OCI-LY1 (cell line): ENCODE results near the gene CPNE5.

ENCODE experiments used
- H2AFZ ChIP-seq: fragments of 200-600 bp; sonication (generic), shearing (Covaris generic); 2 replicates; pipeline ENCODE4 v1.6.0; 2014; ENCODE audit warnings: antibody characterized with exemption, mild to moderate bottlenecking, low read length
- H3F3A ChIP-seq: fragments of 200-600 bp; sonication (generic), shearing (Covaris generic); 2 replicates; pipeline ENCODE4 v1.6.0; 2014; ENCODE audit warnings: mild to moderate bottlenecking, antibody characterized with exemption, low read length, moderate library complexity; ENCODE audit not compliant: insufficient read depth
- H3K27ac ChIP-seq: fragments of 200-600 bp; sonication (generic); 2 replicates; pipeline ENCODE4 v1.5.1; 2014; ENCODE audit warnings: low read length, mixed run types, mild to moderate bottlenecking, low read depth; ENCODE audit not compliant: poor library complexity, severe bottlenecking
- H3K27me3 ChIP-seq: fragments of 200-600 bp; sonication (generic); 2 replicates; pipeline ENCODE4 v1.6.0; 2014; ENCODE audit warnings: antibody characterized with exemption, mild to moderate bottlenecking, low read length, moderate library complexity; ENCODE audit not compliant: insufficient read depth
- H3K36me3 ChIP-seq: fragments of 200-600 bp; sonication (generic); 2 replicates; pipeline ENCODE4 v1.6.1; 2014; ENCODE audit warnings: mild to moderate bottlenecking, antibody characterized with exemption, low read length, moderate library complexity, mixed read lengths; ENCODE audit not compliant: insufficient read depth
- H3K4me1 ChIP-seq: fragments of 200-600 bp; sonication (generic); 2 replicates; pipeline ENCODE4 v1.5.1; 2014; ENCODE audit warnings: mild to moderate bottlenecking, low read length, moderate library complexity; ENCODE audit not compliant: insufficient read depth, severe bottlenecking
- H3K4me2 ChIP-seq: fragments of 200-600 bp; sonication (generic), shearing (Covaris generic); 2 replicates; pipeline ENCODE4 v1.6.1; 2014; ENCODE audit warnings: low read length
- H3K4me3 ChIP-seq: fragments of 200-600 bp; sonication (generic); 2 replicates; pipeline ENCODE4 v1.5.1; 2014; ENCODE audit warnings: low read length, low read depth, mild to moderate bottlenecking, mixed read lengths; ENCODE audit not compliant: poor library complexity, severe bottlenecking
- H3K79me2 ChIP-seq: fragments of 200-600 bp; shearing (Covaris generic); 2 replicates; pipeline ENCODE4 v1.6.1; 2016; ENCODE audit warnings: mixed run types, low read length, mixed read lengths; ENCODE audit not compliant: insufficient read depth
- H3K9ac ChIP-seq: fragments of 200-600 bp; sonication (generic), shearing (Covaris generic); 2 replicates; pipeline ENCODE4 v1.6.1; 2014; ENCODE audit warnings: mild to moderate bottlenecking, low read length, mixed read lengths
- H3K9me2 ChIP-seq: fragments of 200-600 bp; sonication (generic), shearing (Covaris generic); 2 replicates; pipeline ENCODE4 v1.6.1; 2014; ENCODE audit warnings: low read depth, mild to moderate bottlenecking, low read length, mixed read lengths
- H3K9me3 ChIP-seq: fragments of 200-600 bp; shearing (Covaris generic); 2 replicates; pipeline ENCODE4 v1.6.1; 2014; ENCODE audit warnings: low read length, mixed read lengths
- H4K20me1 ChIP-seq: fragments of 200-600 bp; sonication (generic), shearing (Covaris generic); 2 replicates; pipeline ENCODE4 v1.6.0; 2016; ENCODE audit warnings: mild to moderate bottlenecking, low read length; ENCODE audit not compliant: insufficient read depth
- CTCF ChIP-seq: fragments of 200-600 bp; sonication (generic), shearing (Covaris generic); IDR thresholded peaks from 2 replicates; pipeline ENCODE4 v1.5.1; 2017; ENCODE audit warnings: mild to moderate bottlenecking, antibody characterized with exemption, low read length, moderate library complexity, mixed read lengths
- EZH2 ChIP-seq: fragments of 200-600 bp; sonication (generic), shearing (Covaris generic); IDR thresholded peaks from 2 replicates; pipeline ENCODE4 v1.8.0; 2017; ENCODE audit warnings: borderline replicate concordance, mixed run types, mild to moderate bottlenecking, antibody characterized with exemption, low read length, moderate library complexity, mixed read lengths

The CPNE5 gene

GRCh38 chr6:36722365-36722764 lies 116.9 kb downstream of the CPNE5 start:
- H3K4me2 ChIP-seq, result no peak overlapping the region
- H3K4me1 ChIP-seq, result peaks cover 18% of the 10 kb centered on the region
- no peaks in the 10 kb centered on the region for H4K20me1 ChIP-seq
- H3K27me3 ChIP-seq, result no peaks in the 10 kb centered on the region
- TF ChIP-seq EZH2 (no peak), CTCF (no peak)
- H3K9ac ChIP-seq, result no peak overlapping the region
- no peaks in the 10 kb centered on the region for H3F3A ChIP-seq
- H3K27ac ChIP-seq, result no peak overlapping the region
- no peaks in the 10 kb centered on the region for H3K79me2 ChIP-seq
- no peaks in the 10 kb centered on the region for H3K9me3 ChIP-seq
- no peaks in the 10 kb centered on the region for H3K9me2 ChIP-seq
- H3K36me3 ChIP-seq, result no peaks in the 10 kb centered on the region
- H2AFZ ChIP-seq, result no peak overlapping the region
- no peak overlapping the region for H3K4me3 ChIP-seq

GRCh38 chr6:36721369-36722140 lies 117.7 kb downstream of the CPNE5 start:
- H3K4me3 ChIP-seq, result no peak overlapping the region
- no peaks in the 10 kb centered on the region for H3K27me3 ChIP-seq
- no peaks in the 10 kb centered on the region for H3K79me2 ChIP-seq
- TF ChIP-seq CTCF, result no peak
- TF ChIP-seq EZH2, result no peak
- H3K9ac ChIP-seq, result no peak overlapping the region
- no peaks in the 10 kb centered on the region for H3K9me2 ChIP-seq
- H4K20me1 ChIP-seq, result no peaks in the 10 kb centered on the region
- H3K4me2 ChIP-seq, result no peak overlapping the region
- H3K36me3 ChIP-seq, result no peaks in the 10 kb centered on the region
- H3K9me3 ChIP-seq, result no peaks in the 10 kb centered on the region
- peaks cover 18% of the 10 kb centered on the region for H3K4me1 ChIP-seq
- H3K27ac ChIP-seq, result no peak overlapping the region
- H3F3A ChIP-seq, result no peaks in the 10 kb centered on the region
- no peak overlapping the region for H2AFZ ChIP-seq

GRCh38 chr6:36720251-36721141 lies 118.7 kb downstream of the CPNE5 start:
- Histone ChIP-seq H3K27ac (no peak overlapping the region), H3K36me3 (no peaks in the 10 kb centered on the region)

More at GRCh38 chr6:36720251-36721141, 118.7 kb downstream of the CPNE5 start:
- Histone ChIP-seq H3K9me3 (no peaks in the 10 kb centered on the region), H3K79me2 (no peaks in the 10 kb centered on the region), H3K9ac (no peak overlapping the region), H3K4me1 (peaks cover 18% of the 10 kb centered on the region), H4K20me1 (no peaks in the 10 kb centered on the region), H3K9me2 (no peaks in the 10 kb centered on the region), H3K4me3 (no peak overlapping the region), H3K4me2 (no peak overlapping the region), H2AFZ (no peak overlapping the region), H3K27me3 (no peaks in the 10 kb centered on the region), H3F3A (no peaks in the 10 kb centered on the region)
- TF ChIP-seq EZH2 (no peak), CTCF (no peak)
